Measurements from ENCODE around the gene RAP1GAP. TPM values are rescaled to one million over a fixed set of nuclear protein-coding genes. Genes with fewer than 3 reads are reported as not detected.
"Not testable (repeated sequence)": the region's sequence is repeated elsewhere in the genome, so short reads cannot be mapped to it uniquely, and the experiment has no call there.

Gene RAP1GAP
- total and polyA plus RNA-seq, 9 of the 15 experiments (the other 6 are each of a cell fraction or from before 2014, with no cell fraction given) = 0.29 to 30.2 (median 19.2) TPM

DNA sequence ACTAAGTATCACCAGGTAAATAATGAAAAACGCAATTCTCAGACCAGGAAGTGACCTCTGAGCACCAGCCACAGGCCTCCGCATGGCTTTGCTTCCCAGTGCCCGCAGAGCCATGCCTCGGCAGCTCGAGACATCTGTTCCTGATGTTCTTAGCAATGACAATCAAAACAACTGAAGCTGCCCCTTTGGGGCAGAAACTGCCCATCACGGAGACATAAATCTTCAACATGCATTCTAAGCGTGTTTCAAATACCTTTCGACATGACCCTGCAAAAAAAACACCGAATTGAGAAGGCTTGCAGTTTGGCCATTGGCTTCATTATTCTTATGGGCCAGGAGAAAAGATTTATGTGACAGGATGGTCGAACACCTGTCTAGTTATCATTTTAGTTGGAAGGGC, 5.8 kb upstream of the RAP1GAP start (continued):
- no peak for TF ChIP-seq NR4A1 (CRISPR knock-in tag; IDR thresholded peaks at IDR 0.05)
- TF ChIP-seq NR4A1 (tag; IDR thresholded peaks at IDR 0.05) = no peak

DNA sequence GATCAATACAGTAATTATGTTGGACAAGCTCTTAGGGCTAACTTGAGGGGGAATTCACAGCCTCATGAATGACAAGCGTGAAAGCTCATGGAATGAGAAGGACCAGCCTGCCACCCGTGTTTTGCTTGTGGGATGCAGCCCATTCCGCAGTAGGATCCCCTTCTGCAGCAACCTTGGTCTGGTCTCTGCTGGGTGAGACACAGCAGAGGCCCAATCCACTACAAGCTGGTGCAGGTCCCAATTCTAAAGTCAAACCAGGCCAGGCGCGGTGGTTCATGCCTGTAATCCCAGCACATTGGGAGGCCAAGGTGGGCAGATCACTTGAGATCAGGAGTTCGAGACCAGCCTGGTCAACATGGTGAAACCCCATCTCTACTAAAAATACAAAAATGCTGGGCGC, 4.7 kb upstream of the RAP1GAP start:
- peak in 1 of 4 experiments; percentile 17 for DNase-seq (ENCODE audit: extremely low read depth in 1 of 4, low spot score in 3 of 4)
- POLR2A ChIA-PET = interaction anchor here (1.0 to 1.2 kb wide), 4 partner anchors 10 to 73 kb away, joined by 3 to 7 read pairs (median 4); no protein-coding TSS in a partner anchor
- Histone ChIP-seq H3K4me2 (ENCODE audit: insufficient read depth, low read length) (0 out of 2 replicates have a peak overlapping the region, but pooled peaks have one; percentile 2), H3K27ac (ENCODE audit: extremely low read depth, low read depth, low read length) (peak overlapping the region; percentile 44; the same call in 2 of the 3 replicates), H3K9ac (ENCODE audit: insufficient read depth in 1 of 2, low read depth in 2 of 2, low read length in 2 of 2) (peak overlapping the region; percentile 3 to 19; a peak in 2 of 4 replicates), H3K4me1 (replicated peaks in 1 of 2; ENCODE audit: control insufficient read depth in 2 of 2, insufficient read depth in 2 of 2, low read length in 2 of 2) (peaks cover 46 to 65% of the 10 kb centered on the region in 2 experiments), H3K36me3 (ENCODE audit: control insufficient read depth, insufficient read depth, low read length) (peaks cover 25% of the 10 kb centered on the region)
- CTCF ChIA-PET (ENCODE audit: low intra/inter-chr PET ratio); FAIRE-seq; H3K27me3 ChIP-seq (ENCODE audit: control insufficient read depth in 2 of 2, insufficient read depth in 2 of 2, low read length in 2 of 2); H3K79me2 ChIP-seq (ENCODE audit: control insufficient read depth, insufficient read depth, low read length); H3K9me1 ChIP-seq (ENCODE audit: control insufficient read depth, insufficient read depth, low read length); ATAC-seq; BruUV-seq (replicated peaks); H3K4me3 ChIP-seq; H3K9me3 ChIP-seq (replicated peaks; ENCODE audit: control insufficient read depth, insufficient read depth, low read depth, low read length); H2AFZ ChIP-seq (ENCODE audit: low read depth, low read length); H4K20me1 ChIP-seq (replicated peaks; ENCODE audit: control insufficient read depth, insufficient read depth, low read length): not testable (repeated sequence)
- in situ Hi-C loops (cut with MboI) = loop anchor here (25.0 kb wide), 1 partner anchor 162 kb away; the partner anchor contains the start of gene ALPL
- TF ChIP-seq SUPT5H (IDR thresholded peaks at IDR 0.05) (0 out of 2 replicates have a peak, but pooled peaks have one; percentile 18), POLR2G (IDR thresholded peaks at IDR 0.05; ENCODE audit: low read depth, low read length) (0 out of 2 replicates have a peak, but pooled peaks have one; percentile 8), GABPB1 (CRISPR knock-in tag; IDR thresholded peaks at IDR 0.05) (0 out of 2 replicates have a peak, but pooled peaks have one; percentile 1)
- 88% methylated on average over 7 of the region's 7 CpGs for WGBS (ENCODE audit: insufficient coverage, low coverage, missing lambda C conversion rate)
- intact Hi-C loops (cut with micrococcal nuclease) = loop anchor here (2.0 to 5.0 kb wide), 2 partner anchors 13 to 108 kb away; partner anchors contain the start of gene USP48

Data from K562 (cell line).